Upper lobe of right lung (tissue), 1 donor: ENCODE results near the gene MFAP3. TPM values are rescaled to one million over a fixed set of nuclear protein-coding genes. Genes with fewer than 3 reads are reported as not detected.
A peak's percentile ranks its signal among the peaks of the same experiment; 100 is the strongest.
"Not testable (repeated sequence)": the region's sequence is repeated elsewhere in the genome, so short reads cannot be mapped to it uniquely, and the experiment has no call there.

ENCODE experiments used
- ATAC-seq: fragments of 200-7000 bp; cut with Tn5 transposase; one replicate; pipeline ENCODE4 v1.9.1; 2020; ENCODE audit warnings: mild to moderate bottlenecking, moderate library complexity
- DNase-seq: peaks from one replicate; pipeline ENCODE4 v3.0.0-alpha.2; 2020
- H3K27ac ChIP-seq: fragments of 200-600 bp; one replicate; pipeline ENCODE4 v1.8.0; 2022
- H3K27me3 ChIP-seq: fragments of 200-600 bp; one replicate; pipeline ENCODE4 v1.8.0; 2022; ENCODE audit warnings: mild to moderate bottlenecking
- H3K36me3 ChIP-seq: fragments of 200-600 bp; one replicate; pipeline ENCODE4 v1.8.0; 2022
- H3K4me1 ChIP-seq: fragments of 200-600 bp; one replicate; pipeline ENCODE4 v1.8.0; 2022
- H3K4me3 ChIP-seq: fragments of 200-600 bp; one replicate; pipeline ENCODE4 v1.8.0; 2022; ENCODE audit warnings: mild to moderate bottlenecking
- H3K9me3 ChIP-seq: fragments of 200-600 bp; one replicate; pipeline ENCODE4 v1.8.0; 2022
- CTCF ChIP-seq: fragments of 200-600 bp; IDR thresholded peaks from one replicate; pipeline ENCODE4 v1.8.0; 2022; ENCODE audit warnings: antibody characterized with exemption
- intact Hi-C: fragments of 100-400 bp; cut with DNase I; formaldehyde crosslinking; loops from one replicate; pipeline ENCODE4 v1.11.0; 2022
- total RNA-seq: library from RNA; stranded (reverse); fragmentation: NEBNext Ultra II Directional; extraction: Animal tissue kit (Norgen Biotek cat#: 25700); gene quantifications from one replicate; pipeline ENCODE4 v1.2.1, GENCODE V29; 2021
- donor health status: DM: no; HTN: yes; CAD: no; lungs with severe emphysema.

The MFAP3 gene
- total RNA-seq, 1 donor from 2014 or later = 32.8 TPM

- Histone ChIP-seq H3K4me3 (no peak overlapping the region), H3K27ac (no peak overlapping the region), H3K36me3 (peaks cover 23% of the 10 kb centered on the region), H3K9me3 (no peaks in the 10 kb centered on the region), H3K4me1 (no peaks in the 10 kb centered on the region), H3K27me3 (no peaks in the 10 kb centered on the region)
- intact Hi-C loops = no loop called here
- no peak for TF ChIP-seq CTCF
- ATAC-seq (no peak), DNase-seq (no peak)
Observed at GRCh38 chr5:154000703-154001102, 38.1 kb upstream of the MFAP3 start.

GRCh38 chr5:154002093-154002492, 36.7 kb upstream of the MFAP3 start:
- no peak for TF ChIP-seq CTCF
- peak; percentile 45 for ATAC-seq
- Histone ChIP-seq H3K27ac (peak overlapping the region; percentile 75), H3K9me3 (no peaks in the 10 kb centered on the region), H3K36me3 (peaks cover 16% of the 10 kb centered on the region), H3K4me1 (no peaks in the 10 kb centered on the region), H3K4me3 (no peak overlapping the region), H3K27me3 (no peaks in the 10 kb centered on the region)
- intact Hi-C loops = no loop called here
- DNase-seq = no peak

GRCh38 chr5:154002511-154003020, 36.2 kb upstream of the MFAP3 start:
- TF ChIP-seq CTCF = no peak
- Histone ChIP-seq H3K27me3 (no peaks in the 10 kb centered on the region), H3K36me3 (peaks cover 11% of the 10 kb centered on the region), H3K4me3 (no peak overlapping the region), H3K9me3 (no peaks in the 10 kb centered on the region), H3K4me1 (no peaks in the 10 kb centered on the region), H3K27ac (peak overlapping the region; percentile 75)
- intact Hi-C loops = no loop called here
- ATAC-seq = no peak
- DNase-seq = no peak

- no peak overlapping the region for H3K27ac ChIP-seq
- H3K9me3 ChIP-seq = no peaks in the 10 kb centered on the region
- peaks cover 22% of the 10 kb centered on the region for H3K36me3 ChIP-seq
- DNase-seq = no peak
- no peaks in the 10 kb centered on the region for H3K4me1 ChIP-seq
- no peak overlapping the region for H3K4me3 ChIP-seq
- no peaks in the 10 kb centered on the region for H3K27me3 ChIP-seq
- intact Hi-C loops = no loop called here
- no peak for ATAC-seq
- no peak for TF ChIP-seq CTCF
Observed at GRCh38 chr5:154005648-154006047, 33.1 kb upstream of the MFAP3 start.

- Histone ChIP-seq H3K27me3 (no peaks in the 10 kb centered on the region), H3K9me3 (no peaks in the 10 kb centered on the region), H3K36me3 (peaks cover 20% of the 10 kb centered on the region), H3K27ac (no peak overlapping the region), H3K4me3 (no peak overlapping the region), H3K4me1 (no peaks in the 10 kb centered on the region)
- intact Hi-C loops = no loop called here
- no peak for TF ChIP-seq CTCF
- DNase-seq (no peak), ATAC-seq (no peak)
Observed at GRCh38 chr5:154010660-154011059, 28.1 kb upstream of the MFAP3 start.

- Histone ChIP-seq H3K27ac (no peak overlapping the region), H3K36me3 (peaks cover 20% of the 10 kb centered on the region)
Observed at GRCh38 chr5:154015071-154015693, 23.6 kb upstream of the MFAP3 start.

GRCh38 chr5:154018919-154019318, 19.8 kb upstream of the MFAP3 start:
- H3K36me3 ChIP-seq = peaks cover 14% of the 10 kb centered on the region
- intact Hi-C loops, H3K27me3 ChIP-seq, DNase-seq, ATAC-seq, H3K27ac ChIP-seq, H3K4me3 ChIP-seq, H3K9me3 ChIP-seq, H3K4me1 ChIP-seq: not testable (repeated sequence)

More at GRCh38 chr5:154015071-154015693, 23.6 kb upstream of the MFAP3 start:
- no peaks in the 10 kb centered on the region for H3K27me3 ChIP-seq
- H3K4me3 ChIP-seq = no peak overlapping the region
- H3K4me1 ChIP-seq = no peaks in the 10 kb centered on the region
- intact Hi-C loops = no loop called here
- DNase-seq (no peak), ATAC-seq (no peak)
- TF ChIP-seq CTCF = no peak
- no peaks in the 10 kb centered on the region for H3K9me3 ChIP-seq
